HG02973 (cell line): ENCODE results near the gene TBX21.

Experiments
- ATAC-seq: cut with Tn5 transposase; IDR thresholded peaks from one replicate; pipeline ENCODE4 v1.9.1; 2021; ENCODE audit warnings: moderate library complexity; ENCODE audit not compliant: unreplicated experiment

Gene TBX21

GRCh38 chr17:47712330-47713023 is 20.6 kb upstream of the TBX21 start:
- no peak for ATAC-seq

GRCh38 chr17:47713980-47714700 is 18.9 kb upstream of the TBX21 start:
- no peak for ATAC-seq

- ATAC-seq, result no peak
Observed at GRCh38 chr17:47714773-47715396, 18.2 kb upstream of the TBX21 start.

- no peak for ATAC-seq
Observed at GRCh38 chr17:47715669-47716325, 17.2 kb upstream of the TBX21 start.

- no peak for ATAC-seq
Observed at GRCh38 chr17:47716375-47716774, 16.7 kb upstream of the TBX21 start.

GRCh38 chr17:47717261-47717697 is 15.8 kb upstream of the TBX21 start:
- no peak for ATAC-seq

GRCh38 chr17:47717979-47718621 is 14.9 kb upstream of the TBX21 start:
- no peak for ATAC-seq

GRCh38 chr17:47718634-47719405 is 14.2 kb upstream of the TBX21 start:
- no peak for ATAC-seq

GRCh38 chr17:47719411-47720152 is 13.5 kb upstream of the TBX21 start:
- no peak for ATAC-seq

- ATAC-seq, result no peak
Observed at GRCh38 chr17:47720196-47720595, 12.8 kb upstream of the TBX21 start.

DNA sequence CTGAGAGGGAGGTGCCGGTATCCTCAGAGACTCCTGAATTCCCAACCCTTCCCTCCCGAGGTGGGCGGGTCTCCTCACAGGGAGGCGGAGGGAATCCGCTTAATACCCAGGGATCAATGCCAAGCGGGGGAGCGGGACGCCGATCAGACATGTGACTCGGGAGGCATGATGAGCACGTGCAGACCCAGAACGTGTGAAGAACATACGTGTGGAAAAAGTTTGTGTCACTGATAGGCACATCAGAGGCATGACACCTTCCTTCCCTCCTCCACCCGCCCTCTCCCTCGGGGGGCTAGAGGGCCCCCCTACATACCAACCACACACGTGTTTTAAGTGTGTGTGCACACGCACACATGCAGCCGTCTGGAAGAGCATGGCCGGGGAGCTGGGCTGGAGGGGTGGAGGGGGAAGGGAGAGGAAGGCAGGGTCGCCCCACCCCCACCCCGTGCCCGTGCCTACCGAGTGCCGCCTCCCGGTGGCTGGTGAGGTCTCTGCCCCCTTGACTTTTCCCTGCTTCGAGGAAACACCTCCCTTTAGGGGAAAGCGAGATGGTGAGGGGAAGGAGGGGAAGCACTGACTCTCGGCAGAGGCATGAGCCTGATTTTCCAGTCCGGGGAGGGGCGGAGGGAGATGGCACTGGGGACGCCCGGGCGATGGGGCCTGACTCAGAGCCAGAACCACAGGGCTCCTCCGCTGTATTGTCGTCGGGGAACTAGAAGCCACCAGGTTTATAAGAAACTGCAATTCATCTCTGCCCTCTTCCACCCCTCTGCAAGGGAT is 12.1 kb upstream of the TBX21 start:
- no peak for ATAC-seq

DNA sequence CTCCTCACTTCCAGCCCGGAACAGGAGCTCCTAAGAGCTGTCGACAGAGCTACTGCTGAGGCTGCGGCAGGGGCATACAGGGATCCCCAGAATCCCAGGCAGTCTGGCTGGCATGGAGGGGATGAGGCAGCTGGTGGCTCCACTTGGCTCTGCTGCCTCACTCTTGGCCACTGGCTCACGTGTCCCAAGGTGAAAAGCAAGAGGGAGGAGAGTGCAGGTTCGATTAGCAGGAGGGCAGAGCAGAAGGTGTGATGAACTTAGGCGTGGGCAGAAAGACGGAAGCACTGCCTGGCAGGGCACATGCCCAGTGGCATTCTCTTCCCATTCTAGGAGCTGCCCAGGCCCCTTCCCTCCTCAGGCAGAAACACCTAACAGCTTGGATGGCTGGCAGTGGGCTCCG is 11.3 kb upstream of the TBX21 start:
- no peak for ATAC-seq

DNA sequence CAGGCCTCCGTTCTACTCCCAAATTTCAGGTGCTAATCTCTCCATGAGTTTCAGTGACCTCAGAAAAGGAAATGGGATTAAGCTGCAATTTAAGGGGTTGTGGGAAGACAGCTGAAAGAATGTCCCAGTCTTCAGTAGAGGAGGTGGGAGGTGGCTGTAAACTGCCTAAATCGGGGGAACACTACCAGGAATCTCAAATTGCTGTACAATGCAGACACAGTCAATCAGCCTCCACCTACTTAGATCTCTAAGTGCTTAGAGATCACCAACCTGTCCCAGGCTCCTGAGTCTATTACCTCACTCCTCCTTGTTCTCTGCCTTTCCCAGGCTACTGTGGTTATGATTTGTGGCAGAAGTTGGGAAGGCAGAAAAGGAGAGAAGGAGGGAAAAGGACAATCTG is 8.3 kb upstream of the TBX21 start:
- no peak for ATAC-seq

- no peak for ATAC-seq
Observed at GRCh38 chr17:47725446-47726111, 7.5 kb upstream of the TBX21 start.

- ATAC-seq, result no peak
Observed at GRCh38 chr17:47726796-47727703, 6.0 kb upstream of the TBX21 start.

GRCh38 chr17:47727704-47728036 is 5.4 kb upstream of the TBX21 start:
- no peak for ATAC-seq

- no peak for ATAC-seq
Observed at GRCh38 chr17:47728214-47728877, 4.7 kb upstream of the TBX21 start.
